H1 (cell line): ENCODE results near the gene PTGES. TPM values are rescaled to one million over a fixed set of nuclear protein-coding genes. Genes with fewer than 3 reads are reported as not detected.

Source experiments
- CTCF ChIA-PET: fragments of 300-600 bp; sonication (Branson Sonifier 250); formaldehyde crosslinking; loops from one replicate; lab custom pipeline; 2021; ENCODE audit not compliant: partially characterized antibody; lab: Charles Lee
- POLR2A ChIA-PET: fragments of 300-600 bp; sonication (Branson Sonifier 250); formaldehyde crosslinking; loops from one replicate; lab custom pipeline; 2021; ENCODE audit warnings: inconsistent platforms; ENCODE audit not compliant: partially characterized antibody; lab: Charles Lee
- DNase-seq, 2 experiments: peaks; one replicate each; pipeline versions ENCODE4 v3.0.0 to v3.0.0-alpha.2; 2010 to 2022; ENCODE audit warnings: low spot score in 2 of 2, low read depth in 1 of 2, mixed read lengths in 1 of 2
- FAIRE-seq: peaks from 2 replicates; lab custom pipeline; 2011; peaks lifted over from hg19 to GRCh38; lab: Jason Lieb, UNC
- H2AFZ ChIP-seq: 2 replicates; pipeline ENCODE4 v1.8.1; 2012; ENCODE audit warnings: low read length, inconsistent platforms
- H2AK5ac ChIP-seq: 2 replicates; pipeline ENCODE4 v1.6.1; 2013; ENCODE audit warnings: low read depth, low read length
- H2BK120ac ChIP-seq: replicated peaks from 2 replicates; pipeline ENCODE3; 2013; ENCODE audit warnings: low read depth, low read length, inconsistent platforms
- H2BK12ac ChIP-seq: 2 replicates; pipeline ENCODE4 v1.6.1; 2013; ENCODE audit warnings: low read depth, low read length
- H2BK15ac ChIP-seq: 2 replicates; pipeline ENCODE4 v1.6.1; 2013; ENCODE audit warnings: low read length
- H2BK20ac ChIP-seq: 2 replicates; pipeline ENCODE4 v1.6.1; 2013; ENCODE audit warnings: low read length
- H2BK5ac ChIP-seq: 2 replicates; pipeline ENCODE4 v1.6.1; 2013; ENCODE audit warnings: low read depth, low read length
- H3K14ac ChIP-seq: 2 replicates; pipeline ENCODE4 v1.6.1; 2013; ENCODE audit warnings: inconsistent platforms; ENCODE audit not compliant: insufficient read length
- H3K18ac ChIP-seq: 2 replicates; pipeline ENCODE4 v1.6.1; 2013; ENCODE audit warnings: low read length; ENCODE audit errors: extremely low read depth
- H3K23ac ChIP-seq: 2 replicates; pipeline ENCODE4 v1.6.1; 2013; ENCODE audit warnings: inconsistent platforms; ENCODE audit not compliant: insufficient read length
- H3K23me2 ChIP-seq: 2 replicates; pipeline ENCODE4 v1.6.1; 2013; ENCODE audit warnings: low read depth, low read length
- H3K27ac ChIP-seq: 2 replicates; pipeline ENCODE4 v1.6.1; 2011; ENCODE audit warnings: low read depth, low read length, inconsistent platforms
- H3K27me3 ChIP-seq, 4 experiments: replicated peaks in 1 of 4; 1 replicate in 1 of 4; 2 replicates in 3 of 4; pipeline versions ENCODE4 v1.6.1 to v1.8.1; 2011 to 2013; ENCODE audit warnings: low read length in 3 of 4, mild to moderate bottlenecking in 3 of 4, inconsistent platforms in 2 of 4, mixed read lengths in 2 of 4, moderate library complexity in 1 of 4; ENCODE audit not compliant: control insufficient read depth in 3 of 4, insufficient read depth in 3 of 4; ENCODE audit errors: extremely low read depth in 1 of 4
- H3K36me3 ChIP-seq, 4 experiments: 2 replicates each; pipeline versions ENCODE4 v1.6.1 to v1.8.1; 2011 to 2013; ENCODE audit warnings: mild to moderate bottlenecking in 4 of 4, low read length in 3 of 4, moderate library complexity in 2 of 4, control low read depth in 1 of 4, inconsistent platforms in 1 of 4; ENCODE audit not compliant: insufficient read depth in 4 of 4, control insufficient read depth in 2 of 4
- H3K4ac ChIP-seq: replicated peaks from 2 replicates; pipeline ENCODE3; 2013; ENCODE audit warnings: low read length, low read depth, mixed read lengths, inconsistent platforms; ENCODE audit not compliant: insufficient read length
- H3K4me1 ChIP-seq, 4 experiments: replicated peaks in 1 of 4; 1 replicate in 1 of 4; 2 replicates in 3 of 4; pipeline versions ENCODE4 v1.6.1 to v1.8.1; 2011 to 2013; ENCODE audit warnings: low read length in 3 of 4, inconsistent platforms in 2 of 4, mixed read lengths in 1 of 4; ENCODE audit not compliant: insufficient read depth in 4 of 4, control insufficient read depth in 3 of 4
- H3K4me2 ChIP-seq, 2 experiments: 2 replicates each; pipeline versions ENCODE4 v1.6.1 to v1.8.1; 2011 to 2013; ENCODE audit warnings: low read depth in 2 of 2, low read length in 2 of 2, control low read depth in 1 of 2, inconsistent platforms in 1 of 2, mild to moderate bottlenecking in 1 of 2; ENCODE audit not compliant: insufficient read depth in 1 of 2
- H3K4me3 ChIP-seq, 4 experiments: fragments of 200-600, 300-600 bp in 1 of 4; sonication (generic), shearing (Covaris generic), sonication (Bioruptor Twin) in 1 of 4; 2 replicates each; pipeline versions ENCODE4 v1.5.1 to v1.8.1; 2011 to 2016; ENCODE audit warnings: low read length in 4 of 4, low read depth in 3 of 4, control low read depth in 2 of 4, inconsistent platforms in 2 of 4, mild to moderate bottlenecking in 2 of 4, mixed read lengths in 1 of 4, moderate library complexity in 1 of 4; ENCODE audit not compliant: insufficient read depth in 2 of 4; ENCODE audit errors: extremely low read depth in 1 of 4
- H3K56ac ChIP-seq: replicated peaks from 2 replicates; pipeline ENCODE3; 2013; ENCODE audit warnings: low read depth, mild to moderate bottlenecking, mixed read lengths, low read length, inconsistent platforms; ENCODE audit not compliant: insufficient read length
- H3K79me1 ChIP-seq: 2 replicates; pipeline ENCODE4 v1.6.1; 2013; ENCODE audit warnings: low read depth, low read length, control low read depth
- H3K79me2 ChIP-seq, 2 experiments: 2 replicates each; pipeline versions ENCODE4 v1.6.1 to v1.8.1; 2012 to 2013; ENCODE audit warnings: low read length in 2 of 2, mild to moderate bottlenecking in 2 of 2, inconsistent platforms in 1 of 2; ENCODE audit not compliant: insufficient read depth in 2 of 2, control insufficient read depth in 1 of 2
- H3K9ac ChIP-seq, 4 experiments: replicated peaks in 1 of 4; 1 replicate in 1 of 4; 2 replicates in 3 of 4; pipeline versions ENCODE4 v1.6.1 to v1.8.1; 2011 to 2013; ENCODE audit warnings: low read depth in 3 of 4, low read length in 3 of 4, control low read depth in 2 of 4, mild to moderate bottlenecking in 2 of 4, moderate library complexity in 2 of 4, inconsistent platforms in 1 of 4; ENCODE audit errors: extremely low read depth in 1 of 4
- H3K9me3 ChIP-seq, 2 experiments: 2 replicates each; pipeline versions ENCODE4 v1.6.1 to v1.8.1; 2012 to 2013; ENCODE audit warnings: mild to moderate bottlenecking in 2 of 2, moderate library complexity in 2 of 2, control low read depth in 1 of 2, inconsistent platforms in 1 of 2, low read depth in 1 of 2, low read length in 1 of 2, mixed read lengths in 1 of 2; ENCODE audit not compliant: insufficient read depth in 2 of 2
- H4K20me1 ChIP-seq, 2 experiments: replicated peaks in 1 of 2; 2 replicates each; pipeline versions ENCODE3 to v1.8.1; 2011 to 2013; ENCODE audit warnings: inconsistent platforms in 2 of 2, low read length in 2 of 2, mild to moderate bottlenecking in 1 of 2; ENCODE audit not compliant: insufficient read depth in 2 of 2, control insufficient read depth in 1 of 2
- H4K5ac ChIP-seq: 2 replicates; pipeline ENCODE4 v1.6.1; 2013; ENCODE audit warnings: low read length, low read depth, mixed read lengths, inconsistent platforms; ENCODE audit not compliant: insufficient read length
- H4K8ac ChIP-seq: 2 replicates; pipeline ENCODE4 v1.8.0; 2013; ENCODE audit warnings: mild to moderate bottlenecking, moderate library complexity, low read length, inconsistent platforms; ENCODE audit not compliant: insufficient read depth; ENCODE audit errors: extremely low read depth
- H4K91ac ChIP-seq: replicated peaks from 2 replicates; pipeline ENCODE3; 2013; ENCODE audit warnings: low read length, mixed read lengths, inconsistent platforms; ENCODE audit not compliant: insufficient read length
- KDM5A ChIP-seq: fragments of 200-600 bp; IDR thresholded peaks from 2 replicates; pipeline ENCODE4 v1.7.1; 2012; ENCODE audit warnings: mild to moderate bottlenecking, low read length, inconsistent platforms, mixed read lengths
- YY1 ChIP-seq: IDR thresholded peaks from 2 replicates; pipeline ENCODE4 v1.6.1; 2011; ENCODE audit warnings: low read depth, mild to moderate bottlenecking, low read length
- WGBS, 2 experiments: shearing (Covaris generic) in 1 of 2; methylation state at CpG; one replicate each; pipeline versions ENCODE4 v1.1.6 to v1.1.7; 2013 to 2015; ENCODE audit warnings: low lambda C conversion rate in 2 of 2, mixed read lengths in 2 of 2, inconsistent platforms in 1 of 2, low coverage in 1 of 2, missing lambda C conversion rate in 1 of 2; ENCODE audit not compliant: insufficient replicate concordance in 2 of 2, insufficient coverage in 1 of 2, insufficient read length in 1 of 2; ENCODE audit errors: extremely low coverage in 1 of 2, missing lambda C conversion rate in 1 of 2; 5-methylcytosine and 5-hydroxymethylcytosine counted together
- polyA plus RNA-seq, 7 experiments: library from polyadenylated mRNA; depleted of rRNA in 3 of 7; stranded (reverse) in 5 of 7; unstranded in 2 of 7; fragments of >200 nt in 5 of 7; fragments of 200-250 nt in 2 of 7; gene quantifications; 1 replicate in 5 of 7; 2 replicates in 1 of 7; 4 replicates in 1 of 7; pipeline versions ENCODE4 v1.2.1 to v1.2.3, GENCODE V29; 2011 to 2013; ENCODE audit warnings: missing spikeins in 2 of 7, mixed read lengths in 2 of 7
- total RNA-seq: library from RNA; stranded (reverse); fragmentation: NEBNext Ultra II Directional; extraction: Animal tissue kit (Norgen Biotek cat#: 25700); gene quantifications from 2 replicates; pipeline ENCODE4 v1.2.1, GENCODE V29; 2021
- TF ChIP-seq, protein P1 (sequence below): IDR thresholded peaks from 2 replicates; pipeline ENCODE4 v1.6.1; 2011; ENCODE audit warnings: low read length, improper control_type of control experiment

The PTGES gene
- total and polyA plus RNA-seq, 2 of the 8 experiments (the other 6 are each of a cell fraction or from before 2014, with no cell fraction given): 3.2 to 5.1 TPM

DNA sequence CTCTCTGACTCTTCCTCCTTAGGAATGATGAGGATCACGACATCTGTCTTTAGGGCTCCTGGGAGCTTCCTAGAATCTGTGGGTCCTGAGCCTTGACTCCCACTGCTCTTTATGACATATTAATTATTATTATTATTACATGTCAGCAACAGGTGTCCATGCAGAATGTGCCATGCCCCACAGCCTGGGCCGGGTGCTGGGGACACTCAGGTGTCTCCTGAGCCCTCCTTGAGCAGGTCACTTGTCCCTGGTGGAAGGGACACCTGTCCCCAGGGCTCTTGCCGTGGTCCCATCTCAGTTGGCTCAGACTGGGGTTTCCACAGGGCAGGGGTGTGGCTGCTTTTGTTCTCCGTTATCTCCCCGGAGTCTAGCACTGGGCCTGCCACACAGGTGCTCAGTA is 34.2 kb downstream of the PTGES start:
- no peaks in the 10 kb centered on the region for H3K36me3 ChIP-seq
- H4K5ac ChIP-seq: no peak overlapping the region
- H2BK12ac ChIP-seq: no peak overlapping the region
- H2BK5ac ChIP-seq: no peak overlapping the region
- H4K20me1 ChIP-seq: peaks cover 0 to 2% of the 10 kb centered on the region in 2 experiments
- no peak overlapping the region for H3K4ac ChIP-seq
- no peak overlapping the region for H2BK120ac ChIP-seq
- H3K18ac ChIP-seq: no peak overlapping the region
- no peaks in the 10 kb centered on the region for H3K9me3 ChIP-seq
- TF ChIP-seq, protein P1, sequence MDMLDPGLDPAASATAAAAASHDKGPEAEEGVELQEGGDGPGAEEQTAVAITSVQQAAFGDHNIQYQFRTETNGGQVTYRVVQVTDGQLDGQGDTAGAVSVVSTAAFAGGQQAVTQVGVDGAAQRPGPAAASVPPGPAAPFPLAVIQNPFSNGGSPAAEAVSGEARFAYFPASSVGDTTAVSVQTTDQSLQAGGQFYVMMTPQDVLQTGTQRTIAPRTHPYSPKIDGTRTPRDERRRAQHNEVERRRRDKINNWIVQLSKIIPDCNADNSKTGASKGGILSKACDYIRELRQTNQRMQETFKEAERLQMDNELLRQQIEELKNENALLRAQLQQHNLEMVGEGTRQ: no peak
- TF ChIP-seq KDM5A (no peak), YY1 (no peak)
- peaks cover 0 to 4% (median 0%) of the 10 kb centered on the region in 4 experiments; a peak in 1 of 7 replicates for H3K27me3 ChIP-seq
- peaks cover 0 to 3% (median 0%) of the 10 kb centered on the region in 4 experiments; a peak in 1 of 7 replicates for H3K4me1 ChIP-seq
- no peak overlapping the region for H3K4me2 ChIP-seq
- FAIRE-seq: no peak
- no peak overlapping the region for H3K56ac ChIP-seq
- H2BK20ac ChIP-seq: no peak overlapping the region
- ChIA-PET CTCF (interaction anchor here (0.8 to 3.3 kb wide), 9 partner anchors 17 to 78 kb away, joined by 3 to 14 read pairs (median 4); no protein-coding TSS in a partner anchor), POLR2A (no interaction called here)
- H3K79me1 ChIP-seq: no peaks in the 10 kb centered on the region
- H3K27ac ChIP-seq: no peak overlapping the region
- H3K79me2 ChIP-seq: no peaks in the 10 kb centered on the region
- H4K8ac ChIP-seq: no peak overlapping the region
- H4K91ac ChIP-seq: no peak overlapping the region
- no peak overlapping the region for H3K9ac ChIP-seq
- no peak overlapping the region for H3K4me3 ChIP-seq
- WGBS, 2 experiments: 94% methylated on average over 5 of the region's 5 CpGs; no CpG with 5 or more reads in 1 of the 2 experiments
- no peak overlapping the region for H2AFZ ChIP-seq
- H3K14ac ChIP-seq: no peak overlapping the region
- H3K23ac ChIP-seq: no peak overlapping the region
- no peaks in the 10 kb centered on the region for H3K23me2 ChIP-seq
- H2BK15ac ChIP-seq: no peak overlapping the region
- no peak for DNase-seq
- no peak overlapping the region for H2AK5ac ChIP-seq
